Motor neuron (in vitro differentiated cells): ENCODE measurements around the gene CORO2A. TPM values are rescaled to one million over a fixed set of nuclear protein-coding genes. Genes with fewer than 3 reads are reported as not detected.

Source experiments
- ATAC-seq, 8 experiments: fragments of 200-7000 bp; cut with Tn5 transposase; replicated peaks in 6 of 8; 2 replicates each; pipeline ENCODE4 v1.8.0; 2021; ENCODE audit warnings: mild to moderate bottlenecking in 8 of 8, moderate library complexity in 8 of 8
- H3K27ac ChIP-seq, 2 donors: fragments of 250-450 bp; sonication (Bioruptor Pico); 2 replicates each; pipeline ENCODE4 v1.9.0; 2021; ENCODE audit warnings: antibody characterized with exemption in 2 of 2, mild to moderate bottlenecking in 2 of 2, moderate library complexity in 1 of 2
- H3K4me1 ChIP-seq, 2 donors: fragments of 250-450 bp; sonication (Bioruptor Pico); replicated peaks in 1 of 2; 2 replicates each; pipeline ENCODE4 v1.6.1; 2021; ENCODE audit warnings: antibody characterized with exemption in 2 of 2, mild to moderate bottlenecking in 2 of 2, moderate library complexity in 1 of 2
- H3K4me3 ChIP-seq, 5 donors: fragments of 250-450 bp; sonication (Bioruptor Pico); 2 replicates each; pipeline ENCODE4 v1.9.0; 2021; ENCODE audit warnings: antibody characterized with exemption in 5 of 5, mild to moderate bottlenecking in 5 of 5, moderate library complexity in 4 of 5
- WGBS, 10 experiments: fragments of 450-650 bp; shearing (Covaris generic); methylation state at CpG; one replicate each; pipeline ENCODE4 v1.0.0; 2022; 5-methylcytosine and 5-hydroxymethylcytosine counted together
- in situ Hi-C, 9 experiments: fragments of 400-800 bp; cut with MboI; loops; one replicate each; pipeline ENCODE4 v1.15.0; 2021; ENCODE audit warnings: low sequenced_read_pairs in 9 of 9, low pct_unique_long_range_greater_than_20kb in 2 of 9; ENCODE audit not compliant: unreplicated experiment in 9 of 9
- total RNA-seq, 8 experiments: library from RNA; unstranded; fragments of 300-600 nt; gene quantifications; 2 replicates each; pipeline versions ENCODE4 v1.2.3 to v1.2.4, GENCODE V29; 2022

Gene CORO2A
- total RNA-seq, 8 experiments from 2014 or later = 0.87 to 3.4 (median 2.0) TPM

DNA sequence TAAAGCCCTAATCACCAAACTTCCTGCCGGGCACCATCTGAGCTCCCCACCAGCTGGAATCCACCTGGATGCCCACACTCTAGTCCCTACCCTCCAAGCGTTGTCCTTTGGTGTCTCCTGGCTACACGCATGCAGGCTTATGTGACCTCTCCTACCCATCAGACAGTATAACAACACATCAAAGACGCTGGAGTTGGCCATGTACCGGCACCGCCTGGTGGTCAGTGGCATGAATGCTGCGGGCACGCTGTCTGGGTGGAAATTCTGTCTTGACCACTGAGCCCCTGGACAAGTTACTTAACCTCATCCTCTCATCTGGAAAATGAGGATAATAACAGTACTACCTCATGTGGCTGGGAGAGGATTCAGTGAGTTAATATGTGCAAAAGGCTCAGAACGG is 23.4 kb upstream of the CORO2A start:
- Histone ChIP-seq H3K4me3 (no peak overlapping the region), H3K27ac (no peak overlapping the region), H3K4me1 (peaks cover 0 to 11% of the 10 kb centered on the region in 2 donors)
- ATAC-seq = peak in 5 of 8 experiments; percentile 30 to 86 (median 61)
- in situ Hi-C loops = no loop called here
- WGBS, 10 experiments = 64 to 100% (median 83%) methylated on average over 1 to 7 of the region's 9 CpGs; no CpG with 5 or more reads in 2 of the 10 experiments

- Histone ChIP-seq H3K4me1 (peaks cover 0 to 11% of the 10 kb centered on the region in 2 donors), H3K27ac (no peak overlapping the region), H3K4me3 (no peak overlapping the region)
- peak in 7 of 8 experiments; percentile 43 to 83 (median 72) for ATAC-seq
- in situ Hi-C loops = no loop called here
- WGBS, 10 experiments = 39 to 84% (median 50%) methylated on average over 2 to 4 of the region's 5 CpGs; no CpG with 5 or more reads in 3 of the 10 experiments
Measured at GRCh38 chr9:98215271-98215670, 22.8 kb upstream of the CORO2A start.

GRCh38 chr9:98214811-98215210 is 22.4 kb upstream of the CORO2A start:
- Histone ChIP-seq H3K4me3 (no peak overlapping the region), H3K27ac (no peak overlapping the region), H3K4me1 (peaks cover 0 to 11% of the 10 kb centered on the region in 2 donors)
- ATAC-seq = peak in 5 of 8 experiments; percentile 12 to 61 (median 42)
- in situ Hi-C loops = no loop called here
- 50 to 100% (median 78%) methylated on average over 2 to 3 of the region's 6 CpGs; no CpG with 5 or more reads in 7 of the 10 experiments for WGBS, 10 experiments

- no peak for ATAC-seq
- 90 to 100% (median 100%) methylated on average over 1 to 2 of the region's 3 CpGs; no CpG with 5 or more reads in 7 of the 10 experiments for WGBS, 10 experiments
Measured at GRCh38 chr9:98211260-98211659, 18.8 kb upstream of the CORO2A start.

DNA sequence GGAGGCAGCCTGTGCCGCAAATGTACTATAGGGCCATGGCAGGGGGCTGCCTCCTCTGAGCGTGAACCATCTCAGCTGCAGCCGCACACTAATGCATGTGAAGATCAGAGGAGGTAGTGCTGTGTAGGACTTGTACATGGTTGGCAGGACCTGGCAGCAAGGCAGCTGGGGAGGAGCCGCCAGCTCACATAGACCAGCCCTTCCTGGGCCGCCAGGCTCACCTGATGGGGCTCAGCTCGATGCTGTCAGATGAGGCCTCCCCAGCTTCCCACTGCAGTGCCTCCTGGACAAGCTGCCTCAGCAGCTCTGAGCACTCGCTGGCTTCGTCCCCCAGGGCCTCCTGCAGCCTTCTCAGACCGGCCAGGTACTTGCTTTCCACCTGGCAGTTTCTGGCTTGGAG is 18.0 kb upstream of the CORO2A start:
- in situ Hi-C loops = no loop called here
- Histone ChIP-seq H3K4me1 (peaks cover 0 to 9% of the 10 kb centered on the region in 2 donors), H3K27ac (no peak overlapping the region), H3K4me3 (no peak overlapping the region)
- ATAC-seq = no peak
- 72 to 95% (median 82%) methylated on average over 3 to 4 of the region's 9 CpGs; no CpG with 5 or more reads in 6 of the 10 experiments for WGBS, 10 experiments

More at GRCh38 chr9:98211260-98211659, 18.8 kb upstream of the CORO2A start:
- in situ Hi-C loops = no loop called here
- Histone ChIP-seq H3K4me3 (no peak overlapping the region), H3K4me1 (peaks cover 0 to 11% of the 10 kb centered on the region in 2 donors), H3K27ac (no peak overlapping the region)

GRCh38 chr9:98209530-98209929 is 17.1 kb upstream of the CORO2A start:
- 20 to 100% (median 74%) methylated on average over 1 to 3 of the region's 3 CpGs; no CpG with 5 or more reads in 4 of the 10 experiments for WGBS, 10 experiments
- in situ Hi-C loops = no loop called here
- no peak for ATAC-seq

GRCh38 chr9:98208635-98209034 is 16.2 kb upstream of the CORO2A start:
- no peaks in the 10 kb centered on the region for H3K4me1 ChIP-seq
- H3K27ac ChIP-seq = no peak overlapping the region
- in situ Hi-C loops = no loop called here
- H3K4me3 ChIP-seq = no peak overlapping the region
- ATAC-seq = no peak
- 77 to 100% (median 94%) methylated on average over 3 to 5 of the region's 20 CpGs; no CpG with 5 or more reads in 6 of the 10 experiments for WGBS, 10 experiments

More at GRCh38 chr9:98209530-98209929, 17.1 kb upstream of the CORO2A start:
- Histone ChIP-seq H3K4me3 (no peak overlapping the region), H3K4me1 (no peaks in the 10 kb centered on the region), H3K27ac (no peak overlapping the region)

- whole genome bisulfite sequencing, 10 experiments = 0 to 100% (median 74%) methylated on average over 1 to 2 of the region's 4 CpGs; no CpG with 5 or more reads in 4 of the 10 experiments
Measured at GRCh38 chr9:98207606-98208005, 15.2 kb upstream of the CORO2A start.

GRCh38 chr9:98206754-98207153 is 14.3 kb upstream of the CORO2A start:
- in situ Hi-C loops = no loop called here
- Histone ChIP-seq H3K4me3 (no peak overlapping the region), H3K4me1 (no peaks in the 10 kb centered on the region), H3K27ac (no peak overlapping the region)
- no peak for ATAC-seq
- WGBS, 10 experiments = 0 to 44% (median 7%) methylated on average over 1 to 2 of the region's 2 CpGs; no CpG with 5 or more reads in 2 of the 10 experiments

More at GRCh38 chr9:98207606-98208005, 15.2 kb upstream of the CORO2A start:
- in situ Hi-C loops = no loop called here
- no peak overlapping the region for H3K4me3 ChIP-seq
- no peak for ATAC-seq
- no peaks in the 10 kb centered on the region for H3K4me1 ChIP-seq
- no peak overlapping the region for H3K27ac ChIP-seq

DNA sequence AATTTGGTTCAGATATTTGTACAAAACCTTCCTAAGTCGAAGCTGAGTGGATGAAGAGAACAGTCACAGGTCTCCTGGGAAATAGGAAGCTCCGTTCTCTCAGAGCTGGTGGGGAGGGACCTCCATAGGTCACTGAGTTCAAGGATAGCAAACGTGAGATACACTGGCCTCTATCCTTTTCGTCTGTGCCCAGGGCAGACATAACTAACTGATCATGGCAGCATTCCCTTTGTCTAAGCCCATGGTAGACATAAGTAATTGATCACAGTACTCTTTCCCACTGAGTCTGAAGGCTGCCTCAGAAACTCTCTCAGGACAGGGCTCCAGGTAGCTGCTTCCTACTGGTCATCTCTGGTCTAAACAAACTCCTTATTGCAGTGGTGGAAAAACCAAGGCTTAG is 12.3 kb upstream of the CORO2A start:
- H3K4me3 ChIP-seq = no peak overlapping the region
- H3K4me1 ChIP-seq = no peaks in the 10 kb centered on the region
- in situ Hi-C loops = no loop called here
- H3K27ac ChIP-seq = no peak overlapping the region
- WGBS, 10 experiments = 30 to 93% (median 52%) methylated on average over 2 to 4 of the region's 4 CpGs; no CpG with 5 or more reads in 3 of the 10 experiments
- ATAC-seq = no peak

DNA sequence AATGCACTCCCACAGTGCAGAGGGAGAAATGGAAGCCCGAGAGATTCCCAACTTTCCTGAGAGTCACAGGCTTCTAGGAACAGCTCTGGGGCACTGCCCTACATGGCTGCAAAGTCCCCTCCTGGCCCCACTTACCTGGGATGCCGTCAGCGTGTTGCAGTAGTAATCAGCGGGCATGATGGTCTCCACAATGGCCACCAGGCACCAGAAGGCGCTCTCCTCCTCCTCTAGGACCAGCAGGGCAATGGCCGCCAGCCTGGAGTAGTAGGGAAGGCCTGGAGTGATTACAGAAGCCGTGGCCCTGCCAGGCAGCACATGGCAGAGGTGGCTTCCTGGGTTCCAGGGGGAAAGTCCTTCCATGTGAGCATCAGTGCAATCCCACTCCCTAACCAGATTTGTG is 10.7 kb upstream of the CORO2A start:
- WGBS, 10 experiments = 20 to 100% (median 72%) methylated on average over 1 to 3 of the region's 7 CpGs; no CpG with 5 or more reads in 6 of the 10 experiments
- ATAC-seq = no peak
- H3K27ac ChIP-seq = no peak overlapping the region
- H3K4me3 ChIP-seq = no peak overlapping the region
- H3K4me1 ChIP-seq = no peaks in the 10 kb centered on the region
- in situ Hi-C loops = no loop called here

DNA sequence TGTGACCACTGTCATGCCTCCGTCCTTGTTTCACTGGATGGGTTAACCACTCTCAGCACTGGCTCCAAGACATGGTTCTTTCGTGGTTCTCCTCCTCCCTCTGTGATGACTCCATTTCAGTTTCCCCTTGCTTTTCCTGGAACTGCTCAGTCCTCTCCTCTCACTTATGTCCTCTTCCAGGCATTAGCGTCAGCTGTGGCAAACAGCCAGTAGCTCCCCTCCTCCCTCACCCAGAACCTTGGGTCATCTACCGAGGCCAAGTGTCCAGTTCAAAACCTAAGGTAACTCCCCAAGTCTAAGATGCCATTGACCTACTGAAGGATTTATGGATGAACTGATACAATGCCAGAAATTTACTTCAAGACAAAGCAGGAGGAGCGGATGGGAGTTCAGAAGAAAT is 9.8 kb upstream of the CORO2A start:
- H3K4me3 ChIP-seq = no peak overlapping the region
- H3K27ac ChIP-seq = no peak overlapping the region
- no peaks in the 10 kb centered on the region for H3K4me1 ChIP-seq
- WGBS, 10 experiments = 79 to 100% (median 94%) methylated on average over 1 to 4 of the region's 5 CpGs; no CpG with 5 or more reads in 2 of the 10 experiments
- in situ Hi-C loops = no loop called here
- ATAC-seq = peak in 3 of 8 experiments; percentile 11 to 43 (median 13)

GRCh38 chr9:98201749-98202148 is 9.3 kb upstream of the CORO2A start:
- no peak for ATAC-seq
- Histone ChIP-seq H3K4me1 (no peaks in the 10 kb centered on the region), H3K27ac (no peak overlapping the region), H3K4me3 (no peak overlapping the region)
- WGBS, 10 experiments = 80 to 100% methylated on average over 1 of the region's 7 CpGs; no CpG with 5 or more reads in 8 of the 10 experiments
- in situ Hi-C loops = no loop called here

GRCh38 chr9:98201102-98201501 is 8.7 kb upstream of the CORO2A start:
- H3K4me3 ChIP-seq = no peak overlapping the region
- in situ Hi-C loops = no loop called here
- no peaks in the 10 kb centered on the region for H3K4me1 ChIP-seq
- ATAC-seq = no peak
- H3K27ac ChIP-seq = no peak overlapping the region
- 76 to 100% (median 80%) methylated on average over 1 to 2 of the region's 6 CpGs; no CpG with 5 or more reads in 5 of the 10 experiments for WGBS, 10 experiments
